Stimulated activated memory B cell treated with anti-CD40 and anti-IgM and Interleukin-4, amounts not matched to agents 10 μg/mL and 1 μg/mL and 100 μg/mL, for 72 hours (primary cell): Measurements from ENCODE around the gene MRPL14.

Source experiments
- ATAC-seq: fragments of 150-1000 bp; cut with Tn5 transposase; 2 replicates; pipeline ENCODE4 v1.10.0; 2021
- H3K27ac Mint-ChIP-seq: one replicate; pipeline ENCODE4 v1.8.0; 2022; ENCODE audit warnings: mild to moderate bottlenecking, mixed read lengths
- H3K27me3 Mint-ChIP-seq: one replicate; pipeline ENCODE4 v1.8.0; 2022; ENCODE audit warnings: mixed read lengths
- H3K36me3 Mint-ChIP-seq: one replicate; pipeline ENCODE4 v1.8.0; 2022; ENCODE audit warnings: mixed read lengths
- H3K4me1 Mint-ChIP-seq: one replicate; pipeline ENCODE4 v1.8.0; 2022; ENCODE audit warnings: mixed read lengths
- H3K4me3 Mint-ChIP-seq: one replicate; pipeline ENCODE4 v1.8.0; 2022; ENCODE audit warnings: mild to moderate bottlenecking, moderate library complexity, mixed read lengths
- H3K9me3 Mint-ChIP-seq: one replicate; pipeline ENCODE4 v1.8.0; 2022; ENCODE audit warnings: mixed read lengths

MRPL14 gene

DNA sequence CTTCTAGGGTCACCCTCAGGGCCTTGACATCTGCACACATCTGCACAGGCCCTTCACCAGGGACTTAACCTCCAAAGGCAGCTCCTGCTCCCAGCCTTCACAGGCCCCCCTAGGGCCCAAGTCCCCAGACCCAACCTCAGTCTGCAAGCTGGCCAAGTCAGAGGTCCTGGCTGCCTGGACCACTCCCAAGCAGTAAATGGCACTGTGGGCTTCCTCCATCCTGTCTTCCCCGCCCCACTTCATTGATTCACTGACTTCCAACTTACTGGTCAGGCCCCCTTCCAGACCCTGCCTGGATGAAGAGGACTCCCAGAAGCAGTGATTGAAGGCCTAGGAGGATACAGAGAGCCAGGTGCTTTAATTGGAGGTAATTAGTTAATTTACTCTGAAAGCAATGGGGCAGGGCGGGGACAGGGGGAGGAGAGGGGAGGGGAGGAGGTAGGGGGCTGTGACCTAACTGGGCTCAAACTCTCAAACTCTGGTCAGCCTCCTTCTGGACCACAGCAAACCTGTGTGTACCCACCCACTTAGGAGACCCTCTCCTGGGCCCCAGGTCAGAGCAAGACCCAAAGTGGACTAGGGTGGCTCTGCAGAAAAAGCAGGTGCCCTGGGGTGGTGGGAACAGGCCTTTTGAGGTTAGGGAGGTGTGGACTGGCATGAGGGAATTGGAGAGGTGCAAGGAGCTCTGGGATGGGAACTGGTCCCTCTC lies 51.5 kb downstream of the MRPL14 start:
- Mint-ChIP-seq H3K27ac (no peak overlapping the region), H3K4me3 (no peak overlapping the region), H3K4me1 (peaks cover 23% of the 10 kb centered on the region), H3K36me3 (no peaks in the 10 kb centered on the region), H3K9me3 (no peaks in the 10 kb centered on the region), H3K27me3 (peaks cover 74% of the 10 kb centered on the region)
- ATAC-seq: no peak

DNA sequence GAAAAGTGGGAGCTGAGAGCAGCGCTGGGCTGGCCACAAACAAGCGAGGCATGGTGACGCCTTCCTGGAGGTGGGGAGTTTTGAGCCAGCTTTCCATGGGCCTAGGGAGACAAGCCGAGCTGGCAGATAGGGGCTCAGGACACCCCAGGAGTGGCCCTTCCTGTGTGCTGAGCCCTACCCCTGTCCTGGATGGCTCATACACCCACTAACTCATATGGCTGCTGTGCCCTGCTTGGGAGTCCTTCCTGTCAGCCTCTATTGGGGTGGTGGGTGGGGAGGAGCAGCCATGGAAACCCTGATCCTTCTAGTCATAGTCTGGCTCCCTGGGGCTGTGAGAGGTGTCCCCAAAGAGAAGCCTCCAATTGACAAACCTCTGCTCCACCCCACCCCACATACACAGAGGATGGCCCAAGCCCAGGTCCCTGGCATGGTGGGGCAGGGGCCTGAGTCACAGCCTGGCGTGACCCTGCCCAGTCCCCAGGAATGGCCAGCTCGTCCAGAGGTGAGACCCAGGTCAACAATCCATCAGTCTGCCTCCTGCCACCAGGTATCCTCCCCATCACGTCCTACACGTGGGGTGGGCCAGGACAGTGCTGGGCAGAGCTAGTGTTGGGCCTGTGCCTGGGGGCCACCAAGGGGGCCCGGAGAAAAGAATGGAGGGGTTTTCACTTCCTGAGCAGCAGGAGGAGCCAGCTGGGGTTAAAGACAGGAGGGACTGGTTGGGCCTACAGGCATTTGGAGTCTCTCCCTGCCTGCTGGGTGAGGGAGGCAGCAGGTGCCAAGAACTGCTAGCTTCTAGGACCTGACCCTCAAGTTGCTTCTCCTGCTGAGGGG lies 52.2 kb downstream of the MRPL14 start:
- ATAC-seq: no peak
- Mint-ChIP-seq H3K27ac (no peak overlapping the region), H3K4me1 (peaks cover 23% of the 10 kb centered on the region), H3K9me3 (no peaks in the 10 kb centered on the region), H3K36me3 (no peaks in the 10 kb centered on the region), H3K27me3 (peaks cover 82% of the 10 kb centered on the region), H3K4me3 (no peak overlapping the region)

DNA sequence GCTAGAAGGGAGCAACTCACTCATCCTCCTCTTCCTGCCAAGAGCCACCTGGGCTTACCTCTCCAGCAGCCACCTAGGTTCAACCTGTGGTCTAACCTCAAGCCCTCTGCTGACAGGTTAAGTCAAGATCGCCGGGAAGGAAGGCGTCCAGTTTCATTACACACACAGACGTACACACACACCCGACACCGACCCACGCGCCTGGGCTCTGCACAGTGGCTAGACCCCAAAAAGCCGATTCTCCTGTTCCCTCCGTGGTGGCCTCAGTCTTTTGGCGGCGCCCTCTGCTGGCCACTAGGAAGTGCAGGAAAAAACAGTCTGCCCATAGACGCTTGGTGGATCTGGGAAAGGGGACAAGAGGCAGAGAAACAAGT lies 52.8 kb downstream of the MRPL14 start:
- H3K4me1 Mint-ChIP-seq: peaks cover 23% of the 10 kb centered on the region
- peaks cover 86% of the 10 kb centered on the region for H3K27me3 Mint-ChIP-seq
- no peak overlapping the region for H3K27ac Mint-ChIP-seq
- H3K4me3 Mint-ChIP-seq: peak overlapping the region; percentile 24
- ATAC-seq: peak; percentile 64
- no peaks in the 10 kb centered on the region for H3K9me3 Mint-ChIP-seq
- no peaks in the 10 kb centered on the region for H3K36me3 Mint-ChIP-seq

DNA sequence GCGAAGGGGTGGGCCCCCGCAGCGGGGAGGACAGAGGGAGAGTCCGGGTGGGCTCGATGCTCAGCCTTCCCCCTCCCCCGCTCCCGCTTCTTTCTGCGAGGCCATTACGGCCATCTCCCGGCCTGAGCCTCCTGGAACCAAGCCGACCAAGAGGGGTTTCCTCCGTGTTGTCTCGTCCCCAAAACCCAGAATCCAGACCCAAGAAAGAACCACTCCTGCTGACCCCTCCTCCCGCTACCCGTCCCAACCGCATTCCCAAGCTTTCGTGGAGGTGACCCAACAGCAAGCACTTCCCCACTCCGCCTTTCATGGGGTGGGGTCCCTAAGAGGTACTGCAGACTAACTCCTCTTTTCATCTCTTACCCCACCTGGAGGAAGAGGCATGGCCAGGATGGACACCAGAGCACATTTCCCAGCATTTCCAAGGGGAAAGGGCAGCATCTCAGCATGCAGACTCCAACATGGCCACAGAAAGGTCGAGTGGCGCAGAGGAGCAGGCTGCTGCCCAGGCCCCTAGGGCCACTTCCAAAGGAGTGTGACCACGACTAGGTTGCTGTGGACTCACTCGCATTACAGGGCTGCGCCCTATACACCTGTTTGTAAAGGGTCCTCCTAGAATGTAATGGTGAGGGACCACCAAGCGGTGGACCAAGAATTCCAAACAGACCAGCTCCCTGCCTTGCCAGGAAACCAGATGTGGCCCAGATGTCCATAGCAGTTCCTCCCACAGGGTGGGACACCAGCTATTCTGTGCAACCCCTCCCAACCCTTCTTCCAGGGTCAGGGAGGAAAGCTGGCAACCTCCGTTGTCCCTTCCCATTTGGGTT lies 53.4 kb downstream of the MRPL14 start:
- Mint-ChIP-seq H3K27me3 (peaks cover 86% of the 10 kb centered on the region), H3K9me3 (no peaks in the 10 kb centered on the region)
- no peak for ATAC-seq

DNA sequence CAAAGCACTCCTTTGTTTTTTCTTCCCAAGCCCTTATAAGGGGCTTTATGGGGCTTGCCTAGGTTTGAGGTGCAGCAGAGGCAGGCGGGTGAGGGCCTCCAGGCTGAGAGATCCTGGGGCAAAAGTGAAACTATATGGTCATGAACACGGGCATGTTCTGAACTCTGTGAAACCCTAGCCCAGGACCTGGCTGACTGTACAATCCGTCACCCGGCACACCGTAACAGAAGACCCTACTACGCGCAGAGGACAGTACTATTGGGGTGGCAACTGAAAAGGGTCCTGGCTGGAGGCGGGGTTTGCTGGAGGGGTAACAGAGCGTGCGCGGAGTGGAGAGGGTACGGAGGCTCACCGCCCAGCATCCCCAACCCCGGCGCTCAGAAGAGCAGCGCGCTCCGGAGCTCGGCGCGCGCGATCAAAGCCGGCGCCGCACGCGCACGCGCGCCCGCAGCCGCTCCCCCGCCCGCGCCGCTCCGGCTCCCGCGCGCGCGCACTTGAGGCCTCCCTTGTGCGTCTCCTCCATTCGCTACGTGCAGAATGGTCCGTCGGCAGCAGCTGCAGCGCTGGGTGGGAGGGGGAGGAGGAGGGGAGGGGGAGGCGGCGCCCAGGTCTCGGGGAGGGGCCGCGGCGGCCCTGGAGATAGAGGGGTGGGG lies 54.2 kb downstream of the MRPL14 start:
- peak; percentile 71 for ATAC-seq
- peak overlapping the region; percentile 100 for H3K4me3 Mint-ChIP-seq
- no peaks in the 10 kb centered on the region for H3K36me3 Mint-ChIP-seq
- H3K27ac Mint-ChIP-seq: peak overlapping the region; percentile 85
- peaks cover 86% of the 10 kb centered on the region for H3K27me3 Mint-ChIP-seq
- H3K4me1 Mint-ChIP-seq: peaks cover 23% of the 10 kb centered on the region
- no peaks in the 10 kb centered on the region for H3K9me3 Mint-ChIP-seq

More for the DNA sequence above, 53.4 kb downstream of the MRPL14 start:
- H3K27ac Mint-ChIP-seq: no peak overlapping the region
- H3K4me1 Mint-ChIP-seq: peaks cover 23% of the 10 kb centered on the region
- H3K36me3 Mint-ChIP-seq: no peaks in the 10 kb centered on the region
- peak overlapping the region; percentile 71 for H3K4me3 Mint-ChIP-seq

DNA sequence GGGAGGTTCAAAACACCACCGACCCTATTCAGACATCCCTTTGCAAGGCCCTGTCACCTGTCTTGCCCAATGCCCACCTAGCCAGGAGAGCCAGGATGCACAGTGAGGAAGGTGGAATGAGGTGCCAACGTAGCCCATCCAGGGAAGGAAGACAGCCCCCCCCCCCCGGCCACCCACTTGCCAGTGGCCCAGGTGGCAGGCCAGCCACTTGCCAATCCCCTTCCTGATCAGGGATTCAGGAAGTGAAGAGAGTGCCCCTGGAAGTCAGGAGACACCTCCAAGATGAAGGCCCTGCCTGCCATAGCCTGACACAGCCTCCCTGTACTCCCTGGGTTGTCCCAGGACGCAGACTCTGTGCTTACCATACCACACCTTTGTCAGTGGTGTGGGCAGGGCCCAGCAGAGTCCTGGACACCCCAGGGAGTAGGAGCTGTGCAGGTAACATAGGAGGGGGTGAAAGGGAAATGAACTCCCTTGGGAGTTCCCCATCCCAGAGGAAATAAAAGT lies 54.7 kb downstream of the MRPL14 start:
- Mint-ChIP-seq H3K4me3 (peak overlapping the region; percentile 100), H3K4me1 (peaks cover 23% of the 10 kb centered on the region), H3K9me3 (no peaks in the 10 kb centered on the region), H3K27me3 (peaks cover 86% of the 10 kb centered on the region), H3K27ac (peak overlapping the region; percentile 85), H3K36me3 (no peaks in the 10 kb centered on the region)
- no peak for ATAC-seq

DNA sequence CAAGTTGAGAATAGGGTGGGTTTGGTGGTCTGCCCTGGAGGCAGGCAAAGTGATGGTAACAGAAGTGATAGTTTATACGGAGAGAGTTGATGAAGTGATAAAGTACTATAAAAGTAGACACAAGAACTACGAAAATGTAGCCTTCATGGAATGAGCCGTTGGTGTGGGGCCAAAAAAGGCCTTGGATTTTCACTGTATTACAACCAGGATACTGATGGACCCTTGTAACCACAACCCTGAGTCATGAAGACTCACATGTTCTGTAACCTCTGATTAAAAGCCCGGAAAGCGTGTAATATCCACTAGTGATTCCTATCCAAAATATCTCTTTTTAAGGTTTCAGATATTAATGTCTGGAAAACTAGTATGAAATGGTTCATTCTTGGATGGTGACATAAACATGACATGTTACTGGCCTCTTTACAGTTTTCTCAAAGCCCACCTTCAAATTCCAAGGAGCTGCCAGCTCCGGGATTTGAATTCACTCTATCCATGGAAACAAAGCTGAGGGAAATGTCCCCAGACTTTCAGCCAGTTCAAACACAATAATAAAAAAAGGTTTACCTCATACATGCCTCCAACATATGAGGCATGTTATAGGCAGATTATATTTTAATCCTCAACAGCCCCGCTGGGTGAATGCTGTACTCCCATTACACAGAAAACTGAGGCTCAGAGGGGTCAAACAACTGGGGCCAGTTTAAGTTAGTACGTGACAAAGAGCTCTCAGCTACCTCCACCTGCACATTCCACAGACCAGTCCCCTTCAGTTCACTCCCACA lies 55.4 kb downstream of the MRPL14 start:
- peaks cover 86% of the 10 kb centered on the region for H3K27me3 Mint-ChIP-seq

DNA sequence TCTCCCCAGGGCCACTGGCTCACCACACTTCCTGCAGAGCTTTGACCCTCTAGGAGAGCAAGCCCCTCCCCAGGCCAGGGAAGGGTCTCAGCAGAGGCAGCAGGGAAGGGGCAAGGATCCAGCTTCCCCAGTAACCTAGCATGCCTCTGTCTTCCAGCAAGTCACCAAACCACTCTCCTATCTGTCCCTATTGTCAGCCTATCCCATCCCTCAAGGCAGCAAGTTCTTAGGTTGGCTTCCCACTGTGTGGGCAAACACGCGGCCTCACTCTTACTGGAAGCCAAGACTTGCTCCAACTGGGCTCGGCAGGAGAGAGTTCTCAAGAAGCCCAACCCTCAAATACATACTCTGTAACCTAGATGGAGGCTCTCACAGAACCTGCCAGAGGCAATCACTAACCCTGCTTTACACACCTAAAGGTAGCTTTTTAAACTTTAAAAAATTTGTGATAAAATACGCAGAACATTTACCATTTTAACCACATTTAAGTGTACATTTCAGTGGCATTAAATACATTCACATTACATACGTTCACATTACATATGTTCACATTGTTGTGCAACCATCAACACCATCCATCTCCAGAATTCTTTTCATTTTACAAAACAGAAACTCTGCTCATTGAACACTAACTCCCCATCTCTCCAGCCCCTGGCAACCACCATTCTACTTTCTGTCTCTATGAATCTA lies 58.5 kb downstream of the MRPL14 start:
- no peak for ATAC-seq
- Mint-ChIP-seq H3K27me3 (peaks cover 64% of the 10 kb centered on the region), H3K9me3 (no peaks in the 10 kb centered on the region), H3K4me3 (no peak overlapping the region), H3K4me1 (peaks cover 25% of the 10 kb centered on the region), H3K36me3 (no peaks in the 10 kb centered on the region), H3K27ac (no peak overlapping the region)

More for the DNA sequence above, 55.4 kb downstream of the MRPL14 start:
- no peak overlapping the region for H3K27ac Mint-ChIP-seq
- no peaks in the 10 kb centered on the region for H3K36me3 Mint-ChIP-seq
- no peak for ATAC-seq
- no peak overlapping the region for H3K4me3 Mint-ChIP-seq
- H3K4me1 Mint-ChIP-seq: peaks cover 23% of the 10 kb centered on the region
- H3K9me3 Mint-ChIP-seq: no peaks in the 10 kb centered on the region

DNA sequence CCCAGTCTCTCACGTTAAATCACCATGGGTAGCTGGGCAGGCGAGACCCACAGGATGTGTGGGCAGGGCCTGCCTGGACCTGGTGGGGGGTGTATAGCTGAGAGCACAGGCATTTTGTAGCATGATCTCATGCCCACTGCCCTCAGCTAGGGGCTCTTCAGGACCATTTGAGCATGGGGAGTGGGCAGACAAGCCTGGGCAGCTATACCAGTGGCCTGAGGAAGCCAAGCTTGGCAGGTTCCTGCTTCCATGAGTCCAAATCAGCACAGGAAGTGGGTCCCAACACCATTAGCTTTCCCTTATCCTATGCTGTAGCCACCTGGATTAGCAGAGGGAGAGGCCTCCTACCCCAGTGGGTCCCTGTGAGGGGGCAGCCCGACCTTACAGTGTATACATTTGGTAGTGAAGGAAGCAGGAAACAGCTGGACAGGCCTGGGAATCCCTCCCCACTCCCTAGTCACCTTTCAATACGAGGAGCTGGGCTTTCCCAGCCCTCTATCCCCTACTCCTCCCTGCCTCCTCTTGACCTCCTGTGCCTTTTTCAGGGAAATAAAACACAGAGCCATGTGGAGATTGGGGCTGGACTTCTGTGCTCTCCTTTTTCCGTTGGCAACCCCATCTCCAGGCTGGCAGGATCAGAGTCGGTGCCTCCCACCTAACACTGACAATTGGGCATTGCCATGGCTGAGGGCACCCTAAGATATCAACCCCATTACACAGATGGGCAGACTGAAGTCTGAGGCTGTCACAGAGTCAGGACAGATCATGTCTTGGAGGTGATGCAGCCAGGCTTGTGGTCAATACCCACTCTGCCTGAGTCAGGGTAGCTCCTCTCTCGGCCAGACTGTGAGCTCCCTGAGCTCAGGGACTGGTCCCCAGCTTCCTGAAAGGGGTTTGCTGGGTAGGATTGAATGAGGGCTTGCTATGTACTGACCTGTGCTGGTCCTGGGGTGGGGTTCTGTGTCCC lies 59.8 kb downstream of the MRPL14 start:
- H3K27ac Mint-ChIP-seq: no peak overlapping the region
- H3K36me3 Mint-ChIP-seq: no peaks in the 10 kb centered on the region

DNA sequence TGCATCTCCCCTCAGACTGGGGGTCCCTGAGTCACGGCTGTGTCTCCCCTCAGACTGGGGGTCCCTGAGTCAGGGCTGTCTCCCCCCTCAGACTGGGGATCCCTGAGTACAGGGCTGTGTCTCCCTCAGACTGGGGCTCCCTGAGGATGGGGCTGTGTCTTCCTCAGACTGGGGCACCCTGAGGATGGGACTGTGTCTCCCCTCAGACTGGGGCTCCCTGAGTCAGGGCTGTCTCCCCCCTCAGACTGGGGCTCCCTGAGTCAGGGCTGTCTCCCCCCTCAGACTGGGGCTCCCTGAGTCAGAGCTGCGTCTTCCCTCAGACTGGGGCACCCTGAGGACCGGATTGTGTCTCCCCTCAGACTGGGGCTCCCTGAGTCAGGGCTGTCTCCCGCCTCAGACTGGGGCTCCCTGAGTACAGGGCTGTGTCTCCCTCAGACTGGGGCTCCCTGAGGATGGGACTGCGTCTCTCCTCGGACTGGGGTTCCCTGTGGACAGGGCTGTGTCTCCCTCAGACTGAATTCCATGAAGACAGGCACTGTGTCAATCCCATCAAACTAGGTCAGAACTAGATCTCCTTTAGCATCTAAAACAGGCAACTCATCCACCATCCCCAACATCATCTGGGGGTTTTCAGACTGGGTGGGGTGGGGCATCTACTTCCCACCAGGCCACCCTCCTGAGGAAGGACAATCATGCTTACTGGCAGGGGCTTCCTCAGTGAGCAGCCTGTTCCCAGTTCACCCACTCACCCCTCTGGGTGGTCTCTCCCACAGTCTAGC lies 60.7 kb downstream of the MRPL14 start:
- H3K4me3 Mint-ChIP-seq: no peak overlapping the region
- peaks cover 15% of the 10 kb centered on the region for H3K4me1 Mint-ChIP-seq
- H3K36me3 Mint-ChIP-seq: no peaks in the 10 kb centered on the region
- H3K9me3 Mint-ChIP-seq: no peaks in the 10 kb centered on the region
- no peak overlapping the region for H3K27ac Mint-ChIP-seq
- no peak for ATAC-seq
- peaks cover 51% of the 10 kb centered on the region for H3K27me3 Mint-ChIP-seq

More for the DNA sequence above, 59.8 kb downstream of the MRPL14 start:
- no peak for ATAC-seq
- Mint-ChIP-seq H3K9me3 (no peaks in the 10 kb centered on the region), H3K4me3 (no peak overlapping the region), H3K4me1 (peaks cover 15% of the 10 kb centered on the region), H3K27me3 (peaks cover 53% of the 10 kb centered on the region)

DNA sequence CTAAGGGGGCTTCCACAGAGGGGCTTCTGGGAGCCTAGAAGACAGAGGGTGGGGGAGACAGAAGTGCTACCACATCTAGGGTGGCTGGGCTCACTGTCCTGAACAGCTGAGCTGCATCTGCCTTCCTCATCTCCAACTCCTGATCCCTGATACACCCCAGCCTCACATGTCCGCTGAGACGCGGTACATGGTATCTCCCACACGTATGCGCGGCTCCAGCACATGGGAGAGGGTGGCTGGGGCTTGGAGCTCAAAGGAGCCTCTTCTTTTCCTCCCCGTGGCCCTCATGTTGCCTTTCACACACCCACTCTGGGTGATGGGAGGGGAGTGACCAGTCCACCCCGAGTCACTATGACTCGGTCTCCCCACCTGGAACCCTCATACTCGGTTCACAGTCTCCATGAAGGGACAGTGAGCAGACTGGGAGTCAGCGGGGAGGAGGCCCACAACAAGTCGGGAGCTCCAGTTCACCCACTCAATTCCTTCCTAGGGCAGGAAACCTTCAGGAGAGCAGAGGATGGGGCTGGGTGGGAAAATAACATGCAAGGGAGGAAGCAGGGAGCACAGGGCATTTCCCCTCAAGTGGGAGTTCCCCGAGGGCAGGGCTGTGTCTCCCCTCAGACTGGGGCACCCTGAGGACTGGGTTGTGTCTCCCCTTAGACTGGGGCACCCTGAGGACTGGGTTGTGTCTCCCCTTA lies 61.7 kb downstream of the MRPL14 start:
- peaks cover 15% of the 10 kb centered on the region for H3K4me1 Mint-ChIP-seq
- no peaks in the 10 kb centered on the region for H3K9me3 Mint-ChIP-seq
- no peak for ATAC-seq
- H3K27me3 Mint-ChIP-seq: peaks cover 48% of the 10 kb centered on the region
- H3K36me3 Mint-ChIP-seq: no peaks in the 10 kb centered on the region
- no peak overlapping the region for H3K4me3 Mint-ChIP-seq
- no peak overlapping the region for H3K27ac Mint-ChIP-seq

DNA sequence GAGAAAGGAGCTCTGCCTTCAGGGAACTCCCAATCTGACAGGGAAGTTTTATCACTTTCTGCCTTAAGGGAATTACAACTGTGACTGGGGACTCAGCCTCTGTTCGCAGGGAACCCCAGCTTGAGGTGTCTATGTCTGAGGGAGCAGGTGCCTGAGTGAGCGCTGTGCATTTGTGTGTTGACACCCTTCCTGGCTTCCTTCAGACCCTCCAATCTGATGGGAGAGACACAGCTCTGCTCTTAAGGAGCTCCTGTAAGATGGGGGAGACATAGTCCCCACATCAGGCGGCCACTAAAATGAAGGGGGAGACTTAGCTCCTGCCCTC lies 62.3 kb downstream of the MRPL14 start:
- Mint-ChIP-seq H3K27me3 (peaks cover 48% of the 10 kb centered on the region), H3K9me3 (peaks cover 4% of the 10 kb centered on the region), H3K4me1 (peaks cover 15% of the 10 kb centered on the region), H3K27ac (peak overlapping the region; percentile 5), H3K36me3 (peaks cover 4% of the 10 kb centered on the region), H3K4me3 (no peak overlapping the region)
- no peak for ATAC-seq
